HepG2 (cell line): ENCODE results near the gene GPLD1. TPM values are rescaled to one million over a fixed set of nuclear protein-coding genes. Genes with fewer than 3 reads are reported as not detected.
A peak's percentile ranks its signal among the peaks of the same experiment; 100 is the strongest.

Experiments used
- ASH2L ChIP-seq: fragments of 300-600, 200-600 bp; sonication (generic); IDR thresholded peaks from 2 replicates; pipeline ENCODE4 v1.7.0; 2017; ENCODE audit warnings: low read depth, mild to moderate bottlenecking, moderate library complexity, mixed read lengths, low read length; ENCODE audit not compliant: insufficient read length
- GLI4 ChIP-seq: sonication (generic); formaldehyde crosslinking; IDR thresholded peaks from 2 replicates; pipeline ENCODE4 v1.5.1; 2020; ENCODE audit warnings: missing genetic modification reagents, mild to moderate bottlenecking, moderate library complexity, borderline replicate concordance
- HOXD1 ChIP-seq: sonication (generic); formaldehyde crosslinking; IDR thresholded peaks from 2 replicates; pipeline ENCODE4 v1.5.0; 2020; ENCODE audit warnings: missing genetic modification reagents
- JUNB ChIP-seq: sonication (generic); formaldehyde crosslinking; IDR thresholded peaks from 2 replicates; pipeline ENCODE4 v1.8.0; 2022; ENCODE audit warnings: missing genetic modification reagents, mild to moderate bottlenecking, borderline replicate concordance
- MEF2D ChIP-seq: sonication (generic); formaldehyde crosslinking; IDR thresholded peaks from 2 replicates; pipeline ENCODE4 v1.5.1; 2020; ENCODE audit warnings: mild to moderate bottlenecking, missing genetic modification reagents
- PHF5A ChIP-seq: IDR thresholded peaks from one replicate; pipeline ENCODE4 v1.6.1; 2018; ENCODE audit warnings: low read depth, missing genetic modification reagents; ENCODE audit not compliant: unreplicated experiment
- RARA ChIP-seq: IDR thresholded peaks from 2 replicates; pipeline ENCODE4 v1.6.1; 2016; ENCODE audit warnings: missing genetic modification reagents, missing compliant biosample characterization
- SRF ChIP-seq: IDR thresholded peaks from 2 replicates; pipeline ENCODE4 v1.6.1; 2011; ENCODE audit warnings: mild to moderate bottlenecking, low read depth, low read length, moderate library complexity
- TBX3 ChIP-seq: fragments of 450-650 bp; IDR thresholded peaks from 2 replicates; pipeline ENCODE4 v1.6.1; 2017; ENCODE audit warnings: antibody characterized with exemption, mild to moderate bottlenecking, inconsistent platforms, borderline replicate concordance
- ZBTB3 ChIP-seq: sonication (generic); formaldehyde crosslinking; IDR thresholded peaks from 2 replicates; pipeline ENCODE4 v1.4.0; 2020; ENCODE audit warnings: low read depth, mild to moderate bottlenecking, moderate library complexity, missing genetic modification reagents, borderline replicate concordance
- ZFP36L1 ChIP-seq: sonication (generic); formaldehyde crosslinking; IDR thresholded peaks from 2 replicates; pipeline ENCODE4 v1.8.0; 2022; ENCODE audit warnings: mild to moderate bottlenecking, missing genetic modification reagents, moderate library complexity
- ZFYVE20 ChIP-seq: sonication (generic); formaldehyde crosslinking; IDR thresholded peaks from 2 replicates; pipeline ENCODE4 v1.8.0; 2023; ENCODE audit warnings: low read depth, mild to moderate bottlenecking, moderate library complexity, missing genetic modification reagents, borderline replicate concordance
- ZNF121 ChIP-seq: sonication (generic); formaldehyde crosslinking; IDR thresholded peaks from 2 replicates; pipeline ENCODE4 v1.5.0; 2020; ENCODE audit warnings: mild to moderate bottlenecking, missing genetic modification reagents
- ZNF530 ChIP-seq: sonication (generic); formaldehyde crosslinking; IDR thresholded peaks from 2 replicates; pipeline ENCODE4 v1.5.0; 2020; ENCODE audit warnings: low read depth, mild to moderate bottlenecking, missing genetic modification reagents
- ZNF547 ChIP-seq: sonication (generic); formaldehyde crosslinking; IDR thresholded peaks from 2 replicates; pipeline ENCODE4 v1.5.1; 2020; ENCODE audit warnings: mild to moderate bottlenecking, missing genetic modification reagents
- ZNF616 ChIP-seq: sonication (generic); formaldehyde crosslinking; IDR thresholded peaks from 2 replicates; pipeline ENCODE4 v1.5.0; 2020; ENCODE audit warnings: low read depth, mild to moderate bottlenecking, missing genetic modification reagents
- ZNF781 ChIP-seq: sonication (generic); formaldehyde crosslinking; IDR thresholded peaks from 2 replicates; pipeline ENCODE4 v1.5.1; 2020; ENCODE audit warnings: borderline replicate concordance, mild to moderate bottlenecking, missing genetic modification reagents; ENCODE audit errors: not compliant biosample characterization
- polyA plus RNA-seq, 8 experiments: library from polyadenylated mRNA; depleted of rRNA in 3 of 8; stranded (reverse) in 7 of 8; unstranded in 1 of 8; fragments of >200 nt; fragmentation: Illumina TruSeq in 4 of 8; extraction: Trizol in 4 of 8; gene quantifications; 2 replicates each; pipeline versions ENCODE4 v1.2.1 to v1.2.3, GENCODE V29; 2011 to 2016; ENCODE audit warnings: low read depth in 4 of 8, missing spikeins in 1 of 8, mixed read lengths in 1 of 8; ENCODE audit not compliant: insufficient read depth in 1 of 8
- total RNA-seq, 5 experiments: library from RNA; depleted of rRNA; stranded (reverse); fragments of >200 nt; fragmentation: Illumina TruSeq; extraction: Trizol; gene quantifications; 2 replicates each; pipeline ENCODE4 v1.2.3, GENCODE V29; 2016; ENCODE audit warnings: low read depth in 1 of 5
- TF ChIP-seq, protein P1 (sequence below): sonication (generic); formaldehyde crosslinking; IDR thresholded peaks from 2 replicates; pipeline ENCODE4 v1.5.1; 2020; ENCODE audit warnings: missing genetic modification reagents, mild to moderate bottlenecking, borderline replicate concordance
- TF ChIP-seq, protein P2 (sequence below): sonication (generic); formaldehyde crosslinking; IDR thresholded peaks from 2 replicates; pipeline ENCODE4 v1.4.0; 2020; ENCODE audit warnings: missing genetic modification reagents
- TF ChIP-seq, protein P3 (sequence below): sonication (generic); formaldehyde crosslinking; IDR thresholded peaks from 2 replicates; pipeline ENCODE4 v1.8.0; 2022; ENCODE audit warnings: mild to moderate bottlenecking, missing genetic modification reagents, moderate library complexity
- TF ChIP-seq, protein P4 (sequence below): sonication (generic); formaldehyde crosslinking; IDR thresholded peaks from 2 replicates; pipeline ENCODE4 v1.4.0; 2020; ENCODE audit warnings: mild to moderate bottlenecking, missing genetic modification reagents, borderline replicate concordance
- TF ChIP-seq, protein P5 (sequence below): sonication (generic); formaldehyde crosslinking; IDR thresholded peaks from 2 replicates; pipeline ENCODE4 v1.4.0; 2020; ENCODE audit warnings: mild to moderate bottlenecking, missing genetic modification reagents

Gene GPLD1
- total and polyA plus RNA-seq, 2 of the 13 experiments (the other 11 are each of a cell fraction or from before 2014, with no cell fraction given): 6.2 to 7.6 TPM

DNA sequence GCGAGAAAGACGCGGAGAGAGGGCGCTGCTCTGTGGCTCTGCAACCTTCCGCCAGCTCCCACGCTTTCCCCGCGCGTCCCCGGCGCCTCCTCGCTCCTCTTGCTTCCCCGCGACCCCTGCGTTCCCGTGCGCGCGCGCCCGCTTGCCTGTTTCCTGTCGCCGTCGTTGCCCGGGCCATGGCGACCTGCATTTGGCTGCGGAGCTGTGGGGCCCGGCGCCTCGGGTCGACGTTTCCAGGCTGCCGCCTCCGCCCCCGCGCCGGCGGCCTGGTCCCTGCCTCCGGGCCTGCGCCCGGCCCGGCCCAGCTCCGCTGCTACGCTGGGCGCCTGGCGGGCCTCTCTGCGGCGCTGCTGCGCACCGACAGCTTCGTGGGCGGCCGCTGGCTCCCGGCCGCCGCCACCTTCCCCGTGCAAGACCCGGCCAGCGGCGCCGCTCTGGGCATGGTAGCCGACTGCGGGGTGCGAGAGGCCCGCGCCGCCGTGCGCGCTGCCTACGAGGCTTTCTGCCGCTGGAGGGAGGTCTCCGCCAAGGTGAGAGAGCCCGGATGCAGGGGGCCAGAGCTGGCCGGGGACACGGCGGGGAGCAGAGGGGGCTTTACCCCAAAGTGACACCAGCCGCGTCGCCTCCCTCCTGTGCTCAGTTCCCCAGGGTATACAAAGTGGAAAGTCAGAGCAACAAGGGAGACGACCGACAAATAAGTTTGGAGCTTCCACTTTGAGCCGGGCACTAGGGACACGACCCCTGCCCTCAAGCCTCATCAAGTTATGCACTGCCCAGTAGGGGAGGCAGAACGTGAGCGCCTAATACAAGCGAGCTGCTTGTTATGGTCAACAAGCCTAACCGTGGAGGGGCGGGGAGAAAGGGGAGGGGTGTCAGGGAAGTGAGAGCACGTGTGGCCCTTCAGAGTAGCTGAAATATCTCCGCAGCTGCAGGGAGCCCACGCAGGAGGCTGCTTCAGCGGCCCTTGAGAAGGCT lies 5.7 kb upstream of the GPLD1 start, which contains the start of gene ALDH5A1 (continued):
- TF ChIP-seq, protein P1, sequence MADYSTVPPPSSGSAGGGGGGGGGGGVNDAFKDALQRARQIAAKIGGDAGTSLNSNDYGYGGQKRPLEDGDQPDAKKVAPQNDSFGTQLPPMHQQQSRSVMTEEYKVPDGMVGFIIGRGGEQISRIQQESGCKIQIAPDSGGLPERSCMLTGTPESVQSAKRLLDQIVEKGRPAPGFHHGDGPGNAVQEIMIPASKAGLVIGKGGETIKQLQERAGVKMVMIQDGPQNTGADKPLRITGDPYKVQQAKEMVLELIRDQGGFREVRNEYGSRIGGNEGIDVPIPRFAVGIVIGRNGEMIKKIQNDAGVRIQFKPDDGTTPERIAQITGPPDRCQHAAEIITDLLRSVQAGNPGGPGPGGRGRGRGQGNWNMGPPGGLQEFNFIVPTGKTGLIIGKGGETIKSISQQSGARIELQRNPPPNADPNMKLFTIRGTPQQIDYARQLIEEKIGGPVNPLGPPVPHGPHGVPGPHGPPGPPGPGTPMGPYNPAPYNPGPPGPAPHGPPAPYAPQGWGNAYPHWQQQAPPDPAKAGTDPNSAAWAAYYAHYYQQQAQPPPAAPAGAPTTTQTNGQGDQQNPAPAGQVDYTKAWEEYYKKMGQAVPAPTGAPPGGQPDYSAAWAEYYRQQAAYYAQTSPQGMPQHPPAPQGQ (CRISPR knock-in tag): no peak
- TF ChIP-seq ZBTB3: no peak; the same call in 1 of the 2 replicates
- TF ChIP-seq PHF5A: no peak
- no peak for TF ChIP-seq ZFYVE20 (CRISPR knock-in tag)
- peak; percentile 52; the same call in 1 of the 2 replicates for TF ChIP-seq HOXD1
- peak; percentile 32; the same call in 1 of the 2 replicates for TF ChIP-seq TBX3
- no peak for TF ChIP-seq ZNF530 (CRISPR knock-in tag)
- TF ChIP-seq MEF2D (CRISPR knock-in tag): no peak
- TF ChIP-seq, protein P2, sequence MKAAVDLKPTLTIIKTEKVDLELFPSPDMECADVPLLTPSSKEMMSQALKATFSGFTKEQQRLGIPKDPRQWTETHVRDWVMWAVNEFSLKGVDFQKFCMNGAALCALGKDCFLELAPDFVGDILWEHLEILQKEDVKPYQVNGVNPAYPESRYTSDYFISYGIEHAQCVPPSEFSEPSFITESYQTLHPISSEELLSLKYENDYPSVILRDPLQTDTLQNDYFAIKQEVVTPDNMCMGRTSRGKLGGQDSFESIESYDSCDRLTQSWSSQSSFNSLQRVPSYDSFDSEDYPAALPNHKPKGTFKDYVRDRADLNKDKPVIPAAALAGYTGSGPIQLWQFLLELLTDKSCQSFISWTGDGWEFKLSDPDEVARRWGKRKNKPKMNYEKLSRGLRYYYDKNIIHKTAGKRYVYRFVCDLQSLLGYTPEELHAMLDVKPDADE: peak; percentile 65; the same call in 1 of the 2 replicates
- TF ChIP-seq ASH2L: peak; percentile 90
- peak; percentile 29 for TF ChIP-seq RARA (CRISPR knock-in tag)
- TF ChIP-seq ZNF616 (CRISPR knock-in tag): no peak; the same call in 1 of the 2 replicates
- peak; percentile 33; the same call in 1 of the 2 replicates for TF ChIP-seq ZNF121 (CRISPR knock-in tag)
- TF ChIP-seq, protein P3, sequence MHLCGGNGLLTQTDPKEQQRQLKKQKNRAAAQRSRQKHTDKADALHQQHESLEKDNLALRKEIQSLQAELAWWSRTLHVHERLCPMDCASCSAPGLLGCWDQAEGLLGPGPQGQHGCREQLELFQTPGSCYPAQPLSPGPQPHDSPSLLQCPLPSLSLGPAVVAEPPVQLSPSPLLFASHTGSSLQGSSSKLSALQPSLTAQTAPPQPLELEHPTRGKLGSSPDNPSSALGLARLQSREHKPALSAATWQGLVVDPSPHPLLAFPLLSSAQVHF: no peak; the same call in 1 of the 2 replicates
- no peak for TF ChIP-seq GLI4
- TF ChIP-seq, protein P4, sequence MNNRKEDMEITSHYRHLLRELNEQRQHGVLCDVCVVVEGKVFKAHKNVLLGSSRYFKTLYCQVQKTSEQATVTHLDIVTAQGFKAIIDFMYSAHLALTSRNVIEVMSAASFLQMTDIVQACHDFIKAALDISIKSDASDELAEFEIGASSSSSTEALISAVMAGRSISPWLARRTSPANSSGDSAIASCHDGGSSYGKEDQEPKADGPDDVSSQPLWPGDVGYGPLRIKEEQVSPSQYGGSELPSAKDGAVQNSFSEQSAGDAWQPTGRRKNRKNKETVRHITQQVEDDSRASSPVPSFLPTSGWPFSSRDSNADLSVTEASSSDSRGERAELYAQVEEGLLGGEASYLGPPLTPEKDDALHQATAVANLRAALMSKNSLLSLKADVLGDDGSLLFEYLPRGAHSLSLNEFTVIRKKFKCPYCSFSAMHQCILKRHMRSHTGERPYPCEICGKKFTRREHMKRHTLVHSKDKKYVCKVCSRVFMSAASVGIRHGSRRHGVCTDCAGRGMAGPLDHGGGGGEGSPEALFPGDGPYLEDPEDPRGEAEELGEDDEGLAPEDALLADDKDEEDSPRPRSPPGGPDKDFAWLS (CRISPR knock-in tag): no peak; the same call in 1 of the 2 replicates
- TF ChIP-seq ZFP36L1 (CRISPR knock-in tag): no peak
- TF ChIP-seq SRF: 0 out of 2 replicates have a peak, but pooled peaks have one; percentile 30
- TF ChIP-seq ZNF781: no peak
- TF ChIP-seq ZNF547 (CRISPR knock-in tag): peak; percentile 86; the same call in 1 of the 2 replicates
- TF ChIP-seq JUNB (CRISPR knock-in tag): no peak
- TF ChIP-seq, protein P5, sequence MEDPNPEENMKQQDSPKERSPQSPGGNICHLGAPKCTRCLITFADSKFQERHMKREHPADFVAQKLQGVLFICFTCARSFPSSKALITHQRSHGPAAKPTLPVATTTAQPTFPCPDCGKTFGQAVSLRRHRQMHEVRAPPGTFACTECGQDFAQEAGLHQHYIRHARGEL: no peak
